ENCODE measurements around the gene GRIK3.
A peak's percentile ranks its signal among the peaks of the same experiment; 100 is the strongest.

The GRIK3 gene

DNA sequence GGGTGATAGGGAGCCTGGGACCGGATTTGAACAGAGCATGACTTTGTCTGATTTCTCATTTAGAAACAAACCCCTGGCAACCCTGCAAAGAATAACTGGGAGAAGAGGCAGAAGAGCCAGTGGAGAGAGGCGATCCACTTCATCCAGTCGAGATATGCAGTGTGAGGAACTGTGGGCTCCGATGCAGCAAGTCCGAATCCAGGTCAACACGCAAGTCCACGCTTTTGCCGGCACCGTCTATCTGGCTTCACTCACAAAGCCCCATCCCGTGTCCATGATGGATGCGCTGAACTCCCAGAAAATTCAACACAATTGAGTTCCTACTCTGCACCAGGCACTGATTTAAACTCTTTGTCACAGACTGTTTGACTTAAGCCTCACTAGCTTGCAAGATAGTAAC, 191.3 kb downstream of the GRIK3 start (continued):
- TF ChIP-seq ZNF501 (tag by site-specific recombination; IDR thresholded peaks at IDR 0.05): no peak
- TF ChIP-seq ZNF24 (tag by site-specific recombination; IDR thresholded peaks at IDR 0.05): no peak
- TF ChIP-seq ZNF529 (tag by site-specific recombination; IDR thresholded peaks at IDR 0.05; ENCODE audit: insufficient replicate concordance): no peak

DNA sequence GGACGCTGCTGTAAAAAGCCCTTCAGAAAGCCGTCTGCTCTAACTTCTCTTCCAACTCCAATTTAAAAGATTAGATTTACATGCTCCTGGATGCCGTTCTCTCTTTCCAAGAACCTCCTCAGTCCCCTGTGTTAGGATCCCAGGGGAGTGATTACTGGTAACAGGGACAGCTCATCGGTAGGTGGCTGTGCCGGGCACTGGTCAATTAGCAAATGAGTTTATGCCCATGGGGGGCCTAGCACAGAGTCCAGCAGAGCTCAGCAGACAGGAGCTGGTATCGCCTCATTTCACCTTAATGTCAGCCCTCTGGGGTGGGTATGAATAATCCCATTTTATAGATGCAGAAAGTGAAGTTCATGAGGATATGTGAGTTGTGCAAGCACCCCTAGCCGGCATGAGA, 191.9 kb downstream of the GRIK3 start:
- Histone ChIP-seq H3K9me3 (ENCODE audit: control insufficient read depth, insufficient read depth, low read depth, low read length) (no peaks in the 10 kb centered on the region), H3K4me3 (ENCODE audit: low read depth, low read length) (no peak overlapping the region), H3K4me1 (ENCODE audit: control insufficient read depth, insufficient read depth, low read length) (no peaks in the 10 kb centered on the region), H3K27ac (ENCODE audit: extremely low read depth, low read depth, low read length) (no peak overlapping the region), H3K36me3 (ENCODE audit: control insufficient read depth in 2 of 2, insufficient read depth in 1 of 2, low read length in 2 of 2) (no peaks in the 10 kb centered on the region)
- CTCF ChIA-PET: interaction anchor here (1.0 kb wide), 1 partner anchor 22 kb away, joined by 7 read pairs; no protein-coding TSS in a partner anchor
- POLR2A ChIA-PET: no interaction called here
- peak; percentile 88 for TF ChIP-seq ZNF341 (tag by site-specific recombination; IDR thresholded peaks at IDR 0.05; ENCODE audit: low read depth)
- peak; percentile 56 for TF ChIP-seq ZIC2 (tag by site-specific recombination; IDR thresholded peaks at IDR 0.05)
- no peak for TF ChIP-seq FEZF1 (tag by site-specific recombination; IDR thresholded peaks at IDR 0.05)
- TF ChIP-seq ZNF558 (tag by site-specific recombination; IDR thresholded peaks at IDR 0.05): no peak

DNA sequence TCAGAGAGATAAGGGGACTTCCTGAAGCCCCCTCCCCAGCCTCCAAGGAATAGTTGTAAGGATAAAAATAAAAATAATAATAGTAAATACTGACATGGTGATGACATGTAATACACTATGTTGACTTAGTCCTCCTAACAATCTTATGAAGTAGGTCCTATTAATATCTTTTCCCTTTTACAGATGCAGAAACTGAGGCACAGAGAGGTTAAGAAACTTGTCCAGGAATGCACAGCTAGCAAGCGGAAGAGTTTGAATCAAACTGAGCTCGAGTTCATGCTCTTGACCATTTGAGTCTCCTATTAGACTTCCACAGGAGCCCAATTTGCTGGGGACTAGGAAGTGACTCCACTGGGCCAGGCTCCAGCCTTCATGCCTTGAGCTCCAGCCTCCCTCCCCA, 194.8 kb downstream of the GRIK3 start:
- Histone ChIP-seq H3K27ac (ENCODE audit: extremely low read depth, low read depth, low read length) (no peak overlapping the region), H3K9me3 (ENCODE audit: control insufficient read depth, insufficient read depth, low read depth, low read length) (no peaks in the 10 kb centered on the region), H3K4me3 (ENCODE audit: low read depth, low read length) (no peak overlapping the region), H3K4me1 (ENCODE audit: control insufficient read depth, insufficient read depth, low read length) (no peaks in the 10 kb centered on the region), H3K36me3 (ENCODE audit: control insufficient read depth in 2 of 2, insufficient read depth in 1 of 2, low read length in 2 of 2) (no peaks in the 10 kb centered on the region)
- ChIA-PET POLR2A (no interaction called here), CTCF (interaction anchor here (0.6 kb wide), 3 partner anchors 12 to 485 kb away, joined by 3 to 4 read pairs (median 3); no protein-coding TSS in a partner anchor)
- no peak for TF ChIP-seq KLF16 (tag by site-specific recombination; IDR thresholded peaks at IDR 0.05)
- 0 out of 2 replicates have a peak, but pooled peaks have one; percentile 31 for TF ChIP-seq ZNF768 (tag by site-specific recombination; IDR thresholded peaks at IDR 0.05)
- TF ChIP-seq, protein P1, sequence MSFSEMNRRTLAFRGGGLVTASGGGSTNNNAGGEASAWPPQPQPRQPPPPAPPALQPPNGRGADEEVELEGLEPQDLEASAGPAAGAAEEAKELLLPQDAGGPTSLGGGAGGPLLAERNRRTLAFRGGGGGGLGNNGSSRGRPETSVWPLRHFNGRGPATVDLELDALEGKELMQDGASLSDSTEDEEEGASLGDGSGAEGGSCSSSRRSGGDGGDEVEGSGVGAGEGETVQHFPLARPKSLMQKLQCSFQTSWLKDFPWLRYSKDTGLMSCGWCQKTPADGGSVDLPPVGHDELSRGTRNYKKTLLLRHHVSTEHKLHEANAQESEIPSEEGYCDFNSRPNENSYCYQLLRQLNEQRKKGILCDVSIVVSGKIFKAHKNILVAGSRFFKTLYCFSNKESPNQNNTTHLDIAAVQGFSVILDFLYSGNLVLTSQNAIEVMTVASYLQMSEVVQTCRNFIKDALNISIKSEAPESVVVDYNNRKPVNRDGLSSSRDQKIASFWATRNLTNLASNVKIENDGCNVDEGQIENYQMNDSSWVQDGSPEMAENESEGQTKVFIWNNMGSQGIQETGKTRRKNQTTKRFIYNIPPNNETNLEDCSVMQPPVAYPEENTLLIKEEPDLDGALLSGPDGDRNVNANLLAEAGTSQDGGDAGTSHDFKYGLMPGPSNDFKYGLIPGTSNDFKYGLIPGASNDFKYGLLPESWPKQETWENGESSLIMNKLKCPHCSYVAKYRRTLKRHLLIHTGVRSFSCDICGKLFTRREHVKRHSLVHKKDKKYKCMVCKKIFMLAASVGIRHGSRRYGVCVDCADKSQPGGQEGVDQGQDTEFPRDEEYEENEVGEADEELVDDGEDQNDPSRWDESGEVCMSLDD (tag by site-specific recombination; IDR thresholded peaks at IDR 0.05): no peak

DNA sequence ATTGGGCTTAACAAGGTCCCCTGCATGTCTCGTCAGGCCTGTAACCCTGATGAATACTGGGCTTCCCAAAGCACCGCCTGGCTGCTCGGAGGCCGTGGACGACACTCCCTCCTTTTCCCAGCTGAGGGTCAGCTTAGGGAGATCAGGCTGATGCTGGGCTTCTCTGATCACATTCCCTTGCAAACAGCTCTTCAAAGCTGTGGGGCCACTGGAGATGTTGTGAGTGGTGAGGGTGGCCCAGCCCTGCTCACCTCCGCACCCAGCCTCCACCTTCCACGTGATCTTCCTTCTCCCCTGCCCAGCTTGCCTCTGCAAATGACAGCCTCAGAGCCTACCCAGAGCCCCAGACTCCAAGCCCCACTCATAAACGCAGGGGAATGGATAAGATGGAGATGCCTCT, 195.4 kb downstream of the GRIK3 start:
- CTCF ChIA-PET: interaction anchor here (0.6 kb wide), 2 partner anchors 11 to 485 kb away, joined by 3 read pairs; no protein-coding TSS in a partner anchor
- H3K9me3 ChIP-seq (ENCODE audit: control insufficient read depth, insufficient read depth, low read depth, low read length): no peaks in the 10 kb centered on the region
- no peaks in the 10 kb centered on the region for H3K36me3 ChIP-seq (ENCODE audit: control insufficient read depth in 2 of 2, insufficient read depth in 1 of 2, low read length in 2 of 2)
- POLR2A ChIA-PET: no interaction called here
- no peak overlapping the region for H3K27ac ChIP-seq (ENCODE audit: extremely low read depth, low read depth, low read length)
- H3K4me3 ChIP-seq (ENCODE audit: low read depth, low read length): no peak overlapping the region
- no peaks in the 10 kb centered on the region for H3K4me1 ChIP-seq (ENCODE audit: control insufficient read depth, insufficient read depth, low read length)
- TF ChIP-seq KLF8 (tag by site-specific recombination; IDR thresholded peaks at IDR 0.05): no peak
- TF ChIP-seq, protein P2, sequence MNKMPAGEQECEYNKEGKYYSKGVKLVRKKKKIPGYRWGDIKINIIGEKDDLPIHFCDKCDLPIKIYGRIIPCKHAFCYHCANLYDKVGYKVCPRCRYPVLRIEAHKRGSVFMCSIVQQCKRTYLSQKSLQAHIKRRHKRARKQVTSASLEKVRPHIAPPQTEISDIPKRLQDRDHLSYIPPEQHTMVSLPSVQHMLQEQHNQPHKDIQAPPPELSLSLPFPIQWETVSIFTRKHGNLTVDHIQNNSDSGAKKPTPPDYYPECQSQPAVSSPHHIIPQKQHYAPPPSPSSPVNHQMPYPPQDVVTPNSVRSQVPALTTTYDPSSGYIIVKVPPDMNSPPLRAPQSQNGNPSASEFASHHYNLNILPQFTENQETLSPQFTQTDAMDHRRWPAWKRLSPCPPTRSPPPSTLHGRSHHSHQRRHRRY (tag by site-specific recombination; IDR thresholded peaks at IDR 0.05): no peak
- no peak for TF ChIP-seq ZNF670 (tag by site-specific recombination; IDR thresholded peaks at IDR 0.05; ENCODE audit: low read depth)
- TF ChIP-seq EGR2 (tag by site-specific recombination; IDR thresholded peaks at IDR 0.05; ENCODE audit: low read depth): no peak
- no peak for TF ChIP-seq ZNF571 (tag by site-specific recombination; IDR thresholded peaks at IDR 0.05)
- no peak for TF ChIP-seq ZNF561 (tag by site-specific recombination; IDR thresholded peaks at IDR 0.05; ENCODE audit: borderline replicate concordance)
- TF ChIP-seq, protein P3, sequence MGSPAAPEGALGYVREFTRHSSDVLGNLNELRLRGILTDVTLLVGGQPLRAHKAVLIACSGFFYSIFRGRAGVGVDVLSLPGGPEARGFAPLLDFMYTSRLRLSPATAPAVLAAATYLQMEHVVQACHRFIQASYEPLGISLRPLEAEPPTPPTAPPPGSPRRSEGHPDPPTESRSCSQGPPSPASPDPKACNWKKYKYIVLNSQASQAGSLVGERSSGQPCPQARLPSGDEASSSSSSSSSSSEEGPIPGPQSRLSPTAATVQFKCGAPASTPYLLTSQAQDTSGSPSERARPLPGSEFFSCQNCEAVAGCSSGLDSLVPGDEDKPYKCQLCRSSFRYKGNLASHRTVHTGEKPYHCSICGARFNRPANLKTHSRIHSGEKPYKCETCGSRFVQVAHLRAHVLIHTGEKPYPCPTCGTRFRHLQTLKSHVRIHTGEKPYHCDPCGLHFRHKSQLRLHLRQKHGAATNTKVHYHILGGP (tag by site-specific recombination; IDR thresholded peaks at IDR 0.05): no peak
- TF ChIP-seq, protein P4, sequence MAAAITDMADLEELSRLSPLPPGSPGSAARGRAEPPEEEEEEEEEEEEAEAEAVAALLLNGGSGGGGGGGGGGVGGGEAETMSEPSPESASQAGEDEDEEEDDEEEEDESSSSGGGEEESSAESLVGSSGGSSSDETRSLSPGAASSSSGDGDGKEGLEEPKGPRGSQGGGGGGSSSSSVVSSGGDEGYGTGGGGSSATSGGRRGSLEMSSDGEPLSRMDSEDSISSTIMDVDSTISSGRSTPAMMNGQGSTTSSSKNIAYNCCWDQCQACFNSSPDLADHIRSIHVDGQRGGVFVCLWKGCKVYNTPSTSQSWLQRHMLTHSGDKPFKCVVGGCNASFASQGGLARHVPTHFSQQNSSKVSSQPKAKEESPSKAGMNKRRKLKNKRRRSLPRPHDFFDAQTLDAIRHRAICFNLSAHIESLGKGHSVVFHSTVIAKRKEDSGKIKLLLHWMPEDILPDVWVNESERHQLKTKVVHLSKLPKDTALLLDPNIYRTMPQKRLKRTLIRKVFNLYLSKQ (tag by site-specific recombination; IDR thresholded peaks at IDR 0.05; ENCODE audit: borderline replicate concordance): no peak
- no peak for TF ChIP-seq ZNF701 (tag by site-specific recombination; IDR thresholded peaks at IDR 0.05)
- no peak for TF ChIP-seq ZNF624 (tag by site-specific recombination; IDR thresholded peaks at IDR 0.05)
- no peak for TF ChIP-seq ZNF335 (tag by site-specific recombination; conservative IDR thresholded peaks at IDR 0.05)
- TF ChIP-seq, protein P5, sequence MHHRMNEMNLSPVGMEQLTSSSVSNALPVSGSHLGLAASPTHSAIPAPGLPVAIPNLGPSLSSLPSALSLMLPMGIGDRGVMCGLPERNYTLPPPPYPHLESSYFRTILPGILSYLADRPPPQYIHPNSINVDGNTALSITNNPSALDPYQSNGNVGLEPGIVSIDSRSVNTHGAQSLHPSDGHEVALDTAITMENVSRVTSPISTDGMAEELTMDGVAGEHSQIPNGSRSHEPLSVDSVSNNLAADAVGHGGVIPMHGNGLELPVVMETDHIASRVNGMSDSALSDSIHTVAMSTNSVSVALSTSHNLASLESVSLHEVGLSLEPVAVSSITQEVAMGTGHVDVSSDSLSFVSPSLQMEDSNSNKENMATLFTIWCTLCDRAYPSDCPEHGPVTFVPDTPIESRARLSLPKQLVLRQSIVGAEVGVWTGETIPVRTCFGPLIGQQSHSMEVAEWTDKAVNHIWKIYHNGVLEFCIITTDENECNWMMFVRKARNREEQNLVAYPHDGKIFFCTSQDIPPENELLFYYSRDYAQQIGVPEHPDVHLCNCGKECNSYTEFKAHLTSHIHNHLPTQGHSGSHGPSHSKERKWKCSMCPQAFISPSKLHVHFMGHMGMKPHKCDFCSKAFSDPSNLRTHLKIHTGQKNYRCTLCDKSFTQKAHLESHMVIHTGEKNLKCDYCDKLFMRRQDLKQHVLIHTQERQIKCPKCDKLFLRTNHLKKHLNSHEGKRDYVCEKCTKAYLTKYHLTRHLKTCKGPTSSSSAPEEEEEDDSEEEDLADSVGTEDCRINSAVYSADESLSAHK (tag by site-specific recombination; IDR thresholded peaks at IDR 0.05): no peak
